Bronchial epithelial cell (primary cell): Measurements from ENCODE around the gene VAPA. TPM values are rescaled to one million over a fixed set of nuclear protein-coding genes. Genes with fewer than 3 reads are reported as not detected.

Source experiments
- DNase-seq: peaks from one replicate; pipeline ENCODE4 v3.0.0-alpha.2; 2010; ENCODE audit warnings: low read depth
- FAIRE-seq: peaks from 2 replicates; lab custom pipeline; 2011; peaks lifted over from hg19 to GRCh38; lab: Jason Lieb, UNC
- H3K27me3 ChIP-seq: 2 replicates; pipeline ENCODE4 v1.5.1; 2011; ENCODE audit warnings: low read length; ENCODE audit not compliant: control insufficient read depth, insufficient read depth
- H3K36me3 ChIP-seq: 2 replicates; pipeline ENCODE4 v1.5.1; 2011; ENCODE audit warnings: low read length; ENCODE audit not compliant: control insufficient read depth, insufficient read depth
- H3K4me3 ChIP-seq: 2 replicates; pipeline ENCODE4 v1.5.1; 2011; ENCODE audit warnings: mild to moderate bottlenecking, low read depth, low read length, control low read depth
- CTCF ChIP-seq: IDR thresholded peaks from 2 replicates; pipeline ENCODE4 v1.5.1; 2011; ENCODE audit warnings: mild to moderate bottlenecking, moderate library complexity, low read length, control low read depth, inconsistent platforms; ENCODE audit not compliant: insufficient read depth, severe bottlenecking
- total RNA-seq: library from RNA; depleted of rRNA; stranded (reverse); fragments of >200 nt; gene quantifications from 2 replicates; pipeline ENCODE4 v1.2.1, GENCODE V29; 2014

VAPA gene
- total RNA-seq, 1 donor from 2014 or later: 356 TPM

- Histone ChIP-seq H3K27me3 (no peaks in the 10 kb centered on the region), H3K36me3 (no peaks in the 10 kb centered on the region), H3K4me3 (no peak overlapping the region)
- FAIRE-seq (no peak), DNase-seq (no peak)
- TF ChIP-seq CTCF: no peak
Observed at GRCh38 chr18:9916808-9917207, 3.0 kb downstream of the VAPA start.

GRCh38 chr18:9918016-9918680, 4.3 kb downstream of the VAPA start:
- Histone ChIP-seq H3K36me3 (no peaks in the 10 kb centered on the region), H3K27me3 (no peaks in the 10 kb centered on the region), H3K4me3 (no peak overlapping the region)
- TF ChIP-seq CTCF: no peak
- FAIRE-seq (no peak), DNase-seq (peak; percentile 71)

GRCh38 chr18:9919564-9920232, 5.9 kb downstream of the VAPA start:
- no peak for TF ChIP-seq CTCF
- no peak for DNase-seq
- FAIRE-seq: no peak
- H3K36me3 ChIP-seq: no peaks in the 10 kb centered on the region
- no peak overlapping the region for H3K4me3 ChIP-seq
- H3K27me3 ChIP-seq: no peaks in the 10 kb centered on the region

GRCh38 chr18:9922592-9923311, 8.9 kb downstream of the VAPA start:
- no peak for DNase-seq
- FAIRE-seq: no peak
- TF ChIP-seq CTCF: no peak
- H3K4me3 ChIP-seq: no peak overlapping the region
- no peaks in the 10 kb centered on the region for H3K36me3 ChIP-seq
- no peaks in the 10 kb centered on the region for H3K27me3 ChIP-seq

- TF ChIP-seq CTCF: no peak
- DNase-seq (no peak), FAIRE-seq (no peak)
- no peak overlapping the region for H3K4me3 ChIP-seq
- H3K27me3 ChIP-seq: no peaks in the 10 kb centered on the region
- H3K36me3 ChIP-seq: no peaks in the 10 kb centered on the region
Observed at GRCh38 chr18:9924371-9924943, 10.6 kb downstream of the VAPA start.
